ENCODE data around the gene SUSD4.
"Not testable (repeated sequence)": the region's sequence is repeated elsewhere in the genome, so short reads cannot be mapped to it uniquely, and the experiment has no call there.

SUSD4 gene

DNA sequence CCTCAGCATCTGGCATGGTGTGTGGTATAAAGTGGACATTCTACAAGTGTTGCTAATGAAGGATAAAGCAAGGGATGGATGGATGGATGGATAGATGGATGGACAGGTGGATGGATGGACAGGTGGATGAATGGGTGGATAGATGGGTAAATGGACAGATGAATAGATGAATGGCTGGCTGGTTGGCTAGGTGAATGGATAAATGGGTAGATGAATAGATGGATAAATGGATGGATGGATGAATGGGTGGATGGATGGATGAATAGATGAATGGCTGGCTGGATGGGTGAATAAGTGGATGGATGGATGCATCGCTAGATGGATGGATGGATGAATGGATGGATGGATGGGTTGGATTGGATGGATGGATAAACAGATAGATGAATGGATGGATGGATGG lies 66.2 kb downstream of the SUSD4 start:
- DNase-seq, result no peak

DNA sequence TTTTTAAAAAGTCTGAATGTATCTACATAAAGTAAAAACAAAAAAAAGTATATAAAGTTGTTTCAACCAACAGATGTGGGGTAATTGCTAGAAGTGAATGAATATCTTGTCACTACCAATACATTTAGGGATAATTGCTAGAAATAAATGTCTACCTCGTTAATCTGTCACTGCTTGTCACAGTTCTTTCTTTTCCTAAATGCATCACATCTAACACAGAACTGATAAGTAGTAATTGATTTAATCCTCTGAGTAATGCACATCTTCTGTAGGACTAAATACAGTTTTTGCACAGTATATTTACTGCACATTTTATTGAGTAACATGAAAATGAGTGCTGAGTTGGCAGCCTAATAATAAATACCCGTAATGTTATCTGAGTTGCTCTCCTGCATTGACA lies 72.2 kb downstream of the SUSD4 start:
- DNase-seq, result no peak

DNA sequence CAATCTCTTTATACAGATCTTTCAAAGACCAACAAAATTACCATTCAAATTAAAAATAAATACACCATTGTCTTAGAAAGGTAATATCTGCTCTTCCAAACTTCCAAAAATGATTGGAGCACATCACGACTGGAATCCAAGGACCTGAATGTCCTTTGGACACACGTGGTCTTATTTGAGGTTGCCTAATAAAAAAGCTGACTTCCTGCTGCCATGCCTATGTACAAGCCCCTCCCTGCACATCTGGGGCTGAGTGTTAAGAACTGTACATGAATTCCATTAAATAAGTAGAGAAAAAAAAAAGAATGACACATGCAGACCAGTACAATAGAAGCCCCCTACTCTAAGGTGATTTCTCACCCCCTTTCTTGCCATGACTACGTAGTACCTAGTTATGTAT lies 73.6 kb downstream of the SUSD4 start:
- DNase-seq, result no peak

DNA sequence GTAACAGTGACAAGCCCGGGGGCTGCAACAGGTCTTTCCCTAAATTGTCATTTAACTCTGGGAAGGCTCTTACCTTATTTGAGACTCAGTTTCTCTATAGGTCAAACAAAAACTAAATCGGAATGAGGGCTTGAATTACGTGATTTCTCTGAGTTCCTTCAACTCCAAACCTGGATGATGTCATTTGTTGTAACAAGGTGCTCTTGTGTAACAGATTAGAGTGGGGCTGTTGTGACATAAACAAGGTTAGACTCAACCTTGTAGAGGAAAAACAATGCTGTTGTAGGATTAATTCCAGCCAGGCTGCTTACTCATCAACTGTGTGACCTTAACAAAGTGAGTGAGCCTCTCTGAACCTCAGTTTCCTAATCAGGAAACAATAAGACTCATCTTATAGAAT lies 74.4 kb downstream of the SUSD4 start:
- no peak for DNase-seq

DNA sequence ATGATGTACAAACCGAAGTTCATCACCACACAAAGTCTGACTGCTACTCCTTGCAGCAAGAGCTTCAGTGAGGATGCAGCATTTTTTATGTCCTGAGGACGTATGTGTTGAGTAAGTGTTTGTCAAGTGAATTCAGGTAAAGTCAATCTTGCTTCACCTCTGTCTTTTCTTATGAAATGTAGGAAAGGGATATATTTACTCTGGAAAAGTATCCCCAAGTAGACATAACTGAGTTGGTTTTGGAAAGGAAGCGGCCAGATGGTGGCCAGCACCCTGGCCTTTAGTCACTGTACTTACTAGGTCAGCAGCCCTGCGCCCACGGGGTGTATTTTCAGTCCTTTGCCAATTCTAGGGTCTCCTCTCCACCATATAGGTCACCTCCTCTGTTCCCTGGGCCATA lies 75.2 kb downstream of the SUSD4 start:
- no peak for DNase-seq

DNA sequence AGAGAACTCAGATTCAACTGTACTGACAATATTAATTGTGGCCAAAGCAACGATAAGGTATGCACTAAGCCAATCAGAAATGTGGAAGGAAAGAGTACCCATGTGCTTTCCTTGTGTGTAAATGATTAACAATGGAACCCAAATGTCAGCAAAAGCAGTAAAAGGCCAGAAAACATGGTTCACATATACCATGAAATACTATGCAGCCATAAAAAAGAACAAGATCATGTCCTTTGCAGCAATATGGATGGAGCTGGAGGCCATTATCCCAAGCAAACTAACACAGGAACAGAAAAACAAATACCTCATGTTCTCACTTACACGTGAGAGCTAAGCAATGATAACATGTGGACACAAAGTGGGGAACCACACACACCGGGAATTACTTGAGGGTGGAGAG lies 78.5 kb downstream of the SUSD4 start:
- DNase-seq, result no peak

DNA sequence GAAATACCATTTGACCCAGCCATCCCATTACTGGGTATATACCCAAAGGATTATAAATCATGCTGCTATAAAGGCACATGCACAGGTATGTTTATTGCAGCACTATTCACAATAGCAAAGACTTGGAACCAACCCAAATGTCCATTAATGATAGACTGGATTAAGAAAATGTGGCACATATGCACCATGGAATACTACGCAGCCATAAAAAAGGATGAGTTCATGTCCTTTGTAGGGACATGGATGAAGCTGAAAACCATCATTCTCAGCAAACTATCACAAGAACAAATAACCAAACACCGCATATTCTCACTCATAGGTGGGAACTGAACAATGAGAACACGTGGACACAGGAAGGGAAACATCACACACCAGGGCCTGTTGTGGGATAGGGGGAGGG lies 80.3 kb downstream of the SUSD4 start:
- DNase-seq, result not testable (repeated sequence)

DNA sequence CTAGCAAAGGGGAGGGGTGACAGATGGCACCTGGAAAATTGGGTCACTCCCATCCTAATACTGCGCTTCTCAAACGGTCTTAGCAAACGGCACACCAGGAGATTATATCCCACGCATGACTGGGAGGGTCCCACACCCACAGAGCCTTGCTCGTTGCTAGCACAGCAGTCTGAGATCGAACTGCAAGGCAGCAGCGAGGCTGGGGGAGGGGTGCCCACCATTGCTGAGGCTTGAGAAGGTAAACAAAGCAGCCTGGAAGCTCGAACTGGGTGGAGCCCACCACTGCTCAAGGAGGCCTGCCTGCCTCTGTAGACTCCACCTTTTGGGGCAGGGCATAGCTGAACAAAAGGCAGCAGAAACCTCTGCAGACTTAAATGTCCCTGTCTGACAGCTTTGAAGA lies 85.7 kb downstream of the SUSD4 start:
- DNase-seq, result peak in 1 of 51 donors; percentile 3

DNA sequence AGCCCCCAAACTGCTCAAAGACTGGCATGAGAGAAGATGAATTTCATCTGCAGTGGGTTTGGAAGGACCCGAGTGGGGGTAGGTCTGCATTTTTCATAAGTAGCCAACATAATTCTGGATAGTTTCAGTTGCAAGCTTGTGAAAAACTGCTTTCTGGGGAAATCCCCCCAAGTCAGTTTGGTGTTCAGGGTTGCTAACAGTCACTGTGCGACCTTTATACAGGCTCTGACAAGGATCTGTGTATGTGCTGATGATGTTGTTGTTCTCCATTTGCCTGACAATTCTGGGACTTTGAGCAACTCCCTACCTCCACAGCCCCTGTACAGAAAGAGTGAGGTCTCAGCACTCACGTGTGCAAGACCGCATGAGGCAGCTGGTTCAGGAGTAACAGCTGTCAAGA lies 87.9 kb downstream of the SUSD4 start:
- no peak for DNase-seq

DNA sequence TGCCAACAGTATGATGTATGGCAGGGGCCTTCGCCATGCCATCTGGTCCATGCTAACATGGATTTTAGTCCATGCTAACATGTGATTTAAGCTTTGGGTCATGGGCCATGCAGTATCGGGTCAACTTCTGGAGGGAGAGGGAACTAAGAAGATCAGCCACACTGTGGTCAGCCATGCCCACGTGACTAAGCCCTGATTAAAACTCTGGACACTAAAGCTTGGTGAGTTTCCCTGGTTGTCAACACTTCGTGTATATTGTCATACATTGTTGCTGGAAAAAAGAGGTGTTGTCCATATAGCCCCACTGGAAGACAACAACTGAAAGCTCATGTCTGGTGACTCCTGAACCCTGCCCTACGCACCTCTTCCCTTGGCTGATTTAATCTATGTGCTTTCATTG lies 90.5 kb downstream of the SUSD4 start:
- no peak for DNase-seq

DNA sequence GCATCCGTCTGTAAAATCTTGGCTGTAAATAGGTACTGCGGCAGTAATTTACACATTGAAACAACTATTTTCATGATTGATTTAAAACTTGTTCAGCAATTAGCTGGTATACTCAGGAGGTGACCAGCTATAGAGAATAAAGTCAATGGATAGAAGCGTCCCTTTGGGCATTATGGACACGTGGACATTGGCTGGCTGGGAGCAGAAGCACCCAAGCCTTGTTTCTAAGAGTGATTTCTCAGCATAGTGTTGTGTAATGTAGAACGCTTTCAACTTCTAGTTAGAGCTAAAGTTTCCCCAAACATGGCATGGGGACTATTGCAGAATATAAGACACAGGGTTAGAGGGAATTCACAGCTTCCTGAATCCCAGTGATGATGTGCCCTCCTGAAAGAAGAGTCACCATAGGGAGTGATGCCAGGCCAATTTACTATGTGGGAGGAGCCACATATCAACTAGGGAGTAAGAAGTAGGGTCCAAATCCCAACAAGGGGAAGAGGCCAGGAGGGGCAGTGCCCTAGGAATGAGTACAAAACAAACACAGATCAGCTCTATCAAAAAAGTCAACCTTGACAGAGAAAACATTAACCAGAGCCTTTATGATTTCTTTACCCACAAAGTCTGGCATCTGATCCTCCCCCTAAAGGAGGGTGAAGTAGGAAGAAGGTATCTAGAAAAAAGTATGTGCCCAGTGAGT lies 92.7 kb downstream of the SUSD4 start:
- DNase-seq, result no peak

DNA sequence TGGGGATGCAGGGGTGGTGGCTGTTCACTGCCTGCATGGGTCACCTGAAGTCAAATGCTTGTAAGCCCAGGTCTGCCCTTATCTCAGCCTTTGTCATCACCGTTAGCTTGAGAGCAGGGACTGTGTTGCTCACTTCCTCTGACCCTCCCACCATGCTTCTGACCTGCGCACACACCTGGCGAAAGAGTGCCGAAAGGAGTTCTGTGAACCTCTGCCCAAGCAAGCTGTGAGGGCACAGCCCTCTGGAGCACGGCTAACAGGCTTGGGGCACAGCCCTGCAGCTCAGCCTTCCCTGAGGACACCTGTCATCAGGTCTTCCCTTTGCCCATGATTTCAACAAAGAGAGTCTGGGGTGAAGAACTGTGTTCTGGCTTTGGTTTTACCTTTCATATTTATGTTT lies 93.8 kb downstream of the SUSD4 start:
- no peak for DNase-seq

DNA sequence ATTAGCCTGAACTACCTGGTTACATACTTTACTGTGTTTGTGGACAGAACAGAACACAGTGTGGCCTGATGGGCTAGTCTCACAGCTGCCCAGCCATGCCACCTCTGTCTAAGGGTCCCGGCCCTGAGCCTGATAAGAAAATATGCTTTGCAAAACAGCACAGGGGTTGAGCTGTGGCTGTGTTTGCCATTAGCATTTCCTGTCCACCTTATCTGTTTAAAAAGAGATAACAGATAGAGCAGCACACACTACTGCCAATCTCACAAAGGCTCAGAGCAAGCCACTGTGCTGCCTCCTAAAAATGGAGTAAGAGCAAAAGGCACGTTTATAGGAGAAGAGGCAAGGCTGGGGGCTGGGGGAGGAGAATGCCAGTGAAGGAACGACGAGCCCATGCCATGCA lies 95.0 kb downstream of the SUSD4 start:
- no peak for DNase-seq

DNA sequence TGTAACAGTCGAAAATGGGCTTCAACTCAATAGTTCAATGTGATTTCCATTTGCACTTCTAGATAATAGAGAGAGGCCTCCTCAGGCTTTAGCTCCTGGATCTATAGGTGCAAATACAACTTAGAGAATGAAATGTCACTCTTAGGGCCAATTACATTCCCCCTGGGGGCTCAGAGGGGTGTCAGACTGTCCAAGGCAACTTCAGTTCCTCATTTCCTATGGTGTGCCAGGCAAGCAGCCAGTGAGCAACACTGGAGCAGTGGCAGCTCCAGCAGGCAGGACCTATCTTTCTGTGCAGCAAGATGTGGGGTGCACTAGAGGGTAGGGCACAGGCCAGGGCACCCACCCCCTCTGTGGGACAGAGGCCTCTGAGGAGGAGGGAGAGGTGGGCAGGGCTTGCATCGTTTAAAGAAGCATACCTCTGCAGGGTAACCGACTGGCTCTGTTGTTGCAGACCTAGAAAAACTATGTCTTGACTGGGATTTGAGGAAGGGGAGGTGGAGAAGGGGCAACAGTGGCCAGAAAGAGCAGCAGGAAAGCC lies 97.3 kb downstream of the SUSD4 start:
- no peak for DNase-seq

DNA sequence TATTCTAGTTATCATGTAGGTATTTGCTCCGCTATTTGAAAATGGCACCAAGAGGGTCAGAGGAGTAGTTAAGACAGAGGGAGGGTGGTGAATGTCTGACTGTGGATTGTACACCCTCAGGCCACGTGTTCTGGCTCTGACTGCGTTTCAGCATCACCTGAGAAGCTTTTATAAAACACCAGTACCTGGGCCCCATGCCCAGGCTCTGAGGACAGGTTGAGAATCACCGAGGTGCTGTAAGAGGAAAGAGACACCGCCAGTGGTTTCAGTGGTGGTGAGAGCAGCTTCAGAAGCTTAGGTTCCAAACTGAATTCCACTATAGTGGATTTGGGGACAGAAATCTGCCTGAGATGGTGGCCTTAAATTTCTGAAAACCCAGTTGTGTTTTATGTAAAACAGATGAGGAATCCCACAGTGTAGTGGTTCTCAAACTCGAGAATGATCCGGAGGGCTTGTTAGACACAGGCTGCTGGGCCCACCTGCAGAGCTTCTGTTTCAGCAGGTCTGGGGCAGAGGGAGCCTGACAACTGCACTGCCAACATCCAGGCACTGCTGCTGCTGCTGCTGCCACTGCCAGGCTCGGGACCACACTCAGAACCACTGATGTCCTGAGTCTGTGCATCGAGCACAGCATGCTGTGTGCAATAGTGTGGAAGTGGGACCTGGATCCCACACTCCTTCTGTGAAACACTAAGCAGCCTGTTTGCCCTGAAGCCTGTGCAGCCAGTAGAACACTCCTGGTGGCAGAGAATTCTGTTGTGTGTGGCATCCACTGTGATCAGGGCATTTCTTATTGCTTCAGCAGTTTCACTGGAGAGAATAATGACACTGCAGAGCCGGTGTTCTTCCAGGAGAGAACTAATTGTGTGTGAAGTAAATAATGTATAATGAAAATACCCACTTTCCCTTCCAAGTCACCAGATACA lies 98.7 kb downstream of the SUSD4 start:
- DNase-seq, result no peak

DNA sequence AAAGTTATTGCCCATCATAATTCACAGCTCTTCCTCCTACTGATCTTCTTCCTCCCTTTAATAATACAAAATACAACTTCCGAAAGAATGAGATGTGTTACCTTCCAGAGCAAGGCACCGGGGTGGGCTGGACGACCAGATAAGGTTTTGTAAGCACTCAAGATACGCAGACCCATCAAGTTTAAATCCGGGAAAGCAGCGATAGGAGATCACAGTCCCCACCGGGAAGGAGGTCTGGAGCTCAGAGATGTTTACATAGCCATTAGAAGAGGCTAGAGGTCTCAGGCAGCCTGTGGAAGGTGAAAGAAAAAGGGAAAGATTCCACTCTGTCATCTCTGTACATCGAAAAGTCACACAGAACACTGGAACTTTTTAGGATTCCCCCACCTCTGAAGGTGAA lies 99.4 kb downstream of the SUSD4 start:
- no peak for DNase-seq

DNA sequence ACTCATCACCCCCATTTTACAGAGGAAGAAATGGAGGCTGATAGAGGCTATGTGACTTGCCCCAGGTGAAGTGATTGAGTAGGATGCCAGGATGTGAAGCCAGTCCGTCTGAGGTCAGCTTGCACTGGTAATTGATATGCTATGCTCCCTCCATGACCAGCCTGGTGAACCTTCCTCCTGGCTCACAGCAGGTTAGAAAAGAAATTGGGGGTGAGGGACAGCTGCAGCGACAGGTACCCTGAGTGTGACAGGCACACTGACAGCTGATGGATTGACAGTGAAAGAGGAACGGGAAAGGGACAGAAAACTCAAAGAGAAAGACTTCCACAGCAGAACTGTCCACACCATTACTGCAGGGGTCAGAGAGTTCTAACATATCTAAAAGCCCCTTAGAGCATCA lies 102.1 kb downstream of the SUSD4 start:
- DNase-seq, result no peak

DNA sequence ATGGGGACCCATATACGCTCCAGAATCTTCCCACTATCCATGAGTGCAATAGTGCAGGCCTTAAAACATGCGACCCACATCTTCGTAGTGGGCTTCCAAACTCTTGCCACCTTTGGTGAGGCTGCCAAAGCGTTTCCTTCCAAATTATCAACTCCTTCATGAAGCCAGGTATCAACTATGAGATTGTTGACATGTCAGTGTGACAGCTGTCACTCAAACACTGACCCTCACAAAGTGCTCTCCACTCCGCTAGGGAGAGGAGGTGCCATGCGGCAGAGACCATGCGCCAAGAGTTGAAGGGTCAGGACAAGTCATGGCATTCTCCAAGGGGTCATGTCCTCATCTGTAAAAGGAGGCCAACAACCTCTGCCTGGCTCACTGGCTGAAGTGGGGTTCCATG lies 103.3 kb downstream of the SUSD4 start:
- no peak for DNase-seq

DNA sequence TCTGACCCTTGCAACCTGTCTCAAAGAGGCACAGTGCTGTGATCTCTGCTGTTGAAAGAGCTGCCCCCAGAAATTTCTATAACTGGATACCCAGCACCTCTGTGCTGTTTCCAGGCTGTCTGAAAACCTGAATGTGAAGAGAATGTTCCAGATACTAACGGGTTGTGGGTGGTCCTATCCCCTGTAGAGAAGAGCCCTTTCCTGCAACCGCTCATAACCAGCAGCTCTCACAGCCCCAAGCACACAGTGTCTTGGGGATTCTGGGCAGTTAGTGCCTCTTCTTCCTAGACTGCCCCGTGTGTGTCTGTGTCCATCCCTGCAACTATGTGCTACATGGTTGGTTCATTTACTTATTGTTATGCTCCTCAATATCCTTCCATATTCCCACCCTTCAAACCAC lies 104.5 kb downstream of the SUSD4 start:
- DNase-seq, result no peak

DNA sequence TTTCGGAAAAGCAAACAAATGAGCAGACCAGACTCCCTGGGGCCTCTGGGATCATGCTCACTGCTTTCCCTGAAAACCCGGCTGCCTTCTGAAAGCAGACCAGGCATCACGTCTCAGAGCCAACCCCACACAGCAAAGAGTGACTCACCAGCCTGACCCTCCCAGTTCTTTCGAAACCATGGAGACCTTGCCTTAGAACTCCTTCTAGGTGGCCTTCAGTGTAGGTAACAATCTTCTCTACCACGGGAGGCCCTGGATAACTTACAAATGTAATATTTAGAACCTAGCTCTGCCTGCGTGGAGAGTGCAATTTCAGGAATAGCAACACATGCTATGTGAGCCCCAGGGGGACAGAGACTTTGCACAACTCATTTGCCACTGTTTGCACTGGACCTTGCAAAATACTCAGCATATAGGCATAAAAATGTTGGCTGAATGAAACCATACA lies 105.2 kb downstream of the SUSD4 start:
- DNase-seq, result no peak

DNA sequence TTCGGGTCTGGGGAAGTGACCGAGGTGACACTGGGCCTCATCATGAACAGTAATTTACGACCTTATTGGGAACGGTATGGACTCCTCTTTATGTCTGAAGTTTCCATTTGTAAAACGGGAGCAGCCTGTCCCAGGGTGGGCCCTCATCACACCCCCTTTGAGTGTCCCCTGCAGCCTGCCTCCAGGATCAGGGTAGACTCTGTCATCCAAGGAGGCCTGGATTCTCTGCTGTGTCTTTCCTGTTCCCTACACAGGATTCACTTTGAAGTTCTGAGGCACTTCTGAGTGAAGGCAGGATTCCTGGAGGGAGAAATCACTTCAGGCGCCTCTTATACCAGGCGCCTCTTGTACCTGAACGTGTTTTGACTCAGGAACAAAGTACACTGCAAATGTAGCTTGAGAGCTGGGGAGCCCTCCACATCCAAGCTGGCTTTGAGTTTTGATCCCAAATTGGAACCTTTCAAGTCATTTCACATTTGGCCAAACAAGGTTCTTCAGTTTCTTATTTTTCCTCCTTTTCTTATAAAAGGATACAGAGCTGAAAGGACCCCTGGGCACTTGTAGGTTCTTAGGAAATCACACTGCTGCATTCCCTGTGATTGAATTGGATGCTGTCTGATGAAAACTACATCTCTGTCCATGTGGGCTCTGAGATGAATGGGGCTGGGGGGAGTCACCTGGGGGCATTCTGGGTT lies 106.0 kb downstream of the SUSD4 start:
- DNase-seq, result no peak

DNA sequence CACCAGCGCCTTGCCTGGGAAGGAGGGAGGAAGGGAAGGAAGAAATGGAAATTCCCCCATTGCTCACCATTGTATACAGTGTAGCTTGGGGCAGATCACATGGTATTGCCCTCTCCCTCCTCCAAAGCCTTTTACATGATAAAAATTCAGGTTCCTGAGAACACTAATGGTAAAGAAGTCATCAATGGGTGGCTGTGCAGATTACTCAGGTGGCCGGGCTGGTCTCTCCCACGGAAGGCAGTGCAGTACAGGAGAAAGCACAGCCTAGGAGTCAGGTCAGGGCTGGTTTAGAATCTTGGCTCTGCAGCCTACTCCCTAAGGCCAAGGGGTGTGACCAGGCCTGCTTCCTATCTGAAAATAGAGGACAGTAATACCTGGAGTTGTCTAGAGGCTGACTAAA lies 107.9 kb downstream of the SUSD4 start:
- DNase-seq, result no peak

All from hypothalamus (tissue), 51 donors.